Epithelial cell of esophagus (primary cell): Measurements from ENCODE around the gene PARD3.

ENCODE experiments used
- DNase-seq: peaks from one replicate; pipeline ENCODE4 v3.0.0; 2010; ENCODE audit warnings: low read depth
- H3K4me3 ChIP-seq: 2 replicates; pipeline ENCODE4 v1.5.1; 2011; ENCODE audit warnings: mild to moderate bottlenecking, low read length, control low read depth
- TF ChIP-seq, protein P1 (sequence below): IDR thresholded peaks from 2 replicates; pipeline ENCODE4 v1.5.1; 2011; ENCODE audit warnings: low read depth, mild to moderate bottlenecking, low read length, control low read depth, inconsistent platforms; ENCODE audit not compliant: insufficient read depth; ENCODE audit errors: missing control alignments

Gene PARD3

DNA sequence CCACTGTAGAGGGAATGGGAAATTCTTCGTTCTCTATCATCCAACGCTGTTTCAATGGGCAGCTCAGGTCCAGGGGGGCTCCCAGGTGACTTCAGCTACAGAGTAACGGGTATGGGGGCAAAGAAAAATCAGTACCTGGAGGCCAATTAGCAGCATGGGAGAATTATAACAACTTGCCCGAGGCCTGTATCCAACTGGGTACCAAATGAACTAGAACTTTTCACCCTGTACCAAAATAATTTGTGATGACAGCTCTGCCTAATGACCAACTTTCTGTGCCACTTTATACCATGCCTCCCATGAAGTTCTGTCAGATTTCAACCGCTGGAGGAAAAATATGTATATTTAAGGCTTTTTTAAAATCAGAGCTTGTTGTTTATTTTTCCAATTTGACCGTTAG, 467.1 kb downstream of the PARD3 start:
- no peak for DNase-seq
- TF ChIP-seq, protein P1, sequence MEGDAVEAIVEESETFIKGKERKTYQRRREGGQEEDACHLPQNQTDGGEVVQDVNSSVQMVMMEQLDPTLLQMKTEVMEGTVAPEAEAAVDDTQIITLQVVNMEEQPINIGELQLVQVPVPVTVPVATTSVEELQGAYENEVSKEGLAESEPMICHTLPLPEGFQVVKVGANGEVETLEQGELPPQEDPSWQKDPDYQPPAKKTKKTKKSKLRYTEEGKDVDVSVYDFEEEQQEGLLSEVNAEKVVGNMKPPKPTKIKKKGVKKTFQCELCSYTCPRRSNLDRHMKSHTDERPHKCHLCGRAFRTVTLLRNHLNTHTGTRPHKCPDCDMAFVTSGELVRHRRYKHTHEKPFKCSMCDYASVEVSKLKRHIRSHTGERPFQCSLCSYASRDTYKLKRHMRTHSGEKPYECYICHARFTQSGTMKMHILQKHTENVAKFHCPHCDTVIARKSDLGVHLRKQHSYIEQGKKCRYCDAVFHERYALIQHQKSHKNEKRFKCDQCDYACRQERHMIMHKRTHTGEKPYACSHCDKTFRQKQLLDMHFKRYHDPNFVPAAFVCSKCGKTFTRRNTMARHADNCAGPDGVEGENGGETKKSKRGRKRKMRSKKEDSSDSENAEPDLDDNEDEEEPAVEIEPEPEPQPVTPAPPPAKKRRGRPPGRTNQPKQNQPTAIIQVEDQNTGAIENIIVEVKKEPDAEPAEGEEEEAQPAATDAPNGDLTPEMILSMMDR: no peak
- H3K4me3 ChIP-seq: no peak overlapping the region

DNA sequence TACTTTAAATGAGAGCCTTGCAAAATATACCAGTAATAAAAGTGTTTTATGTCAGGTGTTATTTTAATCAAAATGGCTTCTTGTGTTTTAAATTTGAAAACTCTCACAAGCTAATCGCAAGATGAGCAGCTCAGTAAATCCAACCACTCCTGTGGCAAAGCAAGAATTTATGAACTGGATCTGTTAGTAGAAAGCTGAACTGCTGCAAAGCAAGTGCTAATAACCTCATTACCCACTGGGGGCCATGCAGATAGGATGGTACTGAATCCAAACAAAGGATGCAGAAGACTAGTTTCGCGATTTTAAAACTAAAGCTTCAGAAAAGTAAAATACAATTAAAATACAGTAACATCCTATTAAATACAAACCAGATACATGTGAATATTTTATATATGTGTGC, 468.0 kb downstream of the PARD3 start:
- DNase-seq: no peak
- H3K4me3 ChIP-seq: no peak overlapping the region
- TF ChIP-seq, protein P1: no peak

DNA sequence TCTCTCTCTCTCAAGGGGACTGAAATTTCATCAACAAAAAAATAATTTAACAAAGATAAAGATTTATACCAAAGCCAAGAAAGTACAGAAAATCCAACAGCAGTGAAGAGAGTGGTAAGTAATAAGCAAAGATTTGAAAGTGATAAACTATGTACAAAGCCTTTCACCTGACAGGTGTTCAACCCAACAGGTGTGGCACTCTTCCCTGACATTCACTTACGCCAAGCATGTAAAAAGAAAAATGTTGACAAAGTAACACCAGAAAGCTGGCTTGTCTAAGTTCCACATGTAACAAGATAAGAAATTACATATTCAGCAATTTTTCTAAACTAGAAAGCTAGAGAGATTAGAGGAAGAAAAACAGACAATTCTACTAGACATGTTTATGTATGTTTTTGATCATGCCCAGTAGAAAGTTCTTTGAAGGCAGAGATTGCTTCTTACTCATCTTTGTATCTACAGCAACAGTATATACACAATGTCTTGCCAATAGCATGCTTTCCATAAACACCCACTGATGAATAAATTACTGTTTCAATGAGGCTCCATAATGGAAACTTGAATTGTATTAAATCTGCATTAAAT, 468.5 kb downstream of the PARD3 start:
- TF ChIP-seq, protein P1: no peak
- no peak overlapping the region for H3K4me3 ChIP-seq
- DNase-seq: no peak

DNA sequence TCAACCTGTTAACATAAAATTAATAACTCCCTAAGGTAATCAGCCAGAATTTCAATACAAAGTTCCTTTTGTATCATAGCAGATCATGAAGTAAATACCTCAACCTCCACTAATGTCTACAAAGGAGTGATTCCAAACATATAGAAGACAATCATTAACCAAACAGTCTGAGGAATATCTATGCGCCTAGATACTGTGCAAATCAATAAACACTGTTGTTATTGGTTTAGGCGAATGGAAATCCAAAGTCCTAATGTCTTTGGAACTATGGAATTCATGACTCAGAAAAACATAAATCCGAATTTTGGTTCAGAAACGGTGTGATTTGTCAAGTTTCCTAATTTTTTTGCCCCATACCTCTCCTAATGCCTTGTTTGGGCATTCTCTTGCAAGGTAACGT, 469.7 kb downstream of the PARD3 start:
- no peak for DNase-seq
- H3K4me3 ChIP-seq: no peak overlapping the region
- TF ChIP-seq, protein P1: no peak

DNA sequence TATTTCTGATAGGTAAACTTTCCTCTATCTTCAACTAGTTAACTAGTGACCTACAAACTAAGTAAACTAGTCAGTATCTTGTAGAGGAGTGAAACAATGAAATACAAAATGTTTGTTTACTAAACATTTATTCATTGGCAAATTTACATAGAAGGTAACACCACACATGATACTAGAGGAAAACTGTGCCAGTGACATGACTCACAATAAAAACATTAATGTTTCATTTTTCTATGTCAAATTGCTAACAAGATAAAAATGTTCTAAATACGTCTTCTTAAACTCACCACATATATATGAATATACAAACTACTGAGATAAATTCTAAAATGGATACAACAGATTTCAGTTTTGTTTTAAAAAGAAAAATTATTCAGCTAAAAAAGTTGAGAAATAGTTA, 471.3 kb downstream of the PARD3 start:
- DNase-seq: peak; percentile 30
- TF ChIP-seq, protein P1: no peak
- no peak overlapping the region for H3K4me3 ChIP-seq

DNA sequence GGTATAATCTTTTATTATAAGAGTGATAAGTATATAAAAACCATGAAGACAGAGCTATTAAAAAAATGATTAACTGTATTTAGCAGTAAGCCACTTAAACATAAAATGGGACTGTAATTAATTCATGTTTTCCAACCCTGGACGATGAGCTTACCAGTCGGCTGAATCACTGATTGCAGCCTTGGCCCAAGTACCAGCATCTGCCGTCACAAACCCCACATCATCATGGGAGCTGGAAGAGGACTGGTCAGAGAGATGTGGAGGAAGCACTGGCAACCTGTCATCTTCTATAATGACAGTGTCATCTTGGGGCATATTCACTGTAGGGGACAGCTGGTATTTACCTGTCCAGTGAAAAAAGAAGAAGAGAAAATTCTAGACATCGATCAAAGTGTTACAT, 473.6 kb downstream of the PARD3 start:
- H3K4me3 ChIP-seq: no peak overlapping the region
- no peak for DNase-seq
- TF ChIP-seq, protein P1: no peak

DNA sequence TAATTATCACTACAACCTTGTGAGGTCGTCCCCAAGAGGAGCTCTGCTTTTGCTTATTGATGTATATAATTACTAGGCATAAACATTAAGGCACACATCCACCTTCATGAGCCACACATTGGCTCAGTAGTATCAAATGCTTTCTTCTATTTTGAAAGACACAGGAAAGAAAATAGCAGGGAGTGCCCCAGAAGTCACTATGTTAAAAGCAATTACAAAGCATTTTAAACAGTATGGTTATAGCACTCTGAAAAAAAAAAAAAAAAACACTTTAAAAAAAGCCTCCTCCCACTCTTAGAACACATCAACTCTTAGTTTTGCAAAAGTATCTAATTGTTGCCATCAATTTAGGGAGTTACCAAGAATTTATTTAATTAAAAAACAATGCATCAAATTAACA, 474.2 kb downstream of the PARD3 start:
- H3K4me3 ChIP-seq: no peak overlapping the region
- TF ChIP-seq, protein P1: no peak
- DNase-seq: no peak
